ENCODE data around the gene DMKN.
A peak's percentile ranks its signal among the peaks of the same experiment; 100 is the strongest.

Gene DMKN

DNA sequence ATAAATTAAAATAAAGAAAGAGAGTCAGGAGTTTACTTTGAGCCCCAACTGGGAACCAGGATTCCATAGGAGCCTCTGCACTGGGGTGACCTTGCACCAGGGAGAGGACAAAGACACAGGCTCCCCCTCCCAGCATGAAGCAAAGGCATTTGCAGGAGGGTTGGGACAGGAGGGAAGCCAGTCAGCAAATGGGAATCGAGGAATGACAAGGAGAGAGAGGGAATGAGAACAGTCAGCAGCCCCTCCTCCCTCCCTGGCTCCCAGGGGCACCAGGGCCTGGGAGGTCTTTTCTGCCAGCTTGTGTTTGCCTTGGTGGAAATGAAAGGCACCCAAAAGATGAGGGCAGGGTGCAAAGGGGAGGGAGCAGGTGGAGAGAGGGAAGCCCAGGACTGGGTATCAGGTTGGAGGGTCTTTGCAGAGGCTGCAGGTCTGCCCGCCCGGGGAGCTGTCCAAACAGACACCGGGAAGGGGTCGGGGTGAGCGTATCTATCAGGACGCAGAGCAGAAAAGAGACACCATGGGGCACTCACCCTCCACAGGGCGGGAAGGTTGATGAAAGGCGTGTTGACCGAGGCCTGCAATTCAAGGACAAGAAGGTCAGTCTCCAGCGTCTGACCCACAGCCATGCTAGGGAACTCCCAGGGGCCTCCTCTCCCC lies 10.9 kb upstream of the DMKN start:
- DNase-seq (ENCODE audit: low read depth): no peak

DNA sequence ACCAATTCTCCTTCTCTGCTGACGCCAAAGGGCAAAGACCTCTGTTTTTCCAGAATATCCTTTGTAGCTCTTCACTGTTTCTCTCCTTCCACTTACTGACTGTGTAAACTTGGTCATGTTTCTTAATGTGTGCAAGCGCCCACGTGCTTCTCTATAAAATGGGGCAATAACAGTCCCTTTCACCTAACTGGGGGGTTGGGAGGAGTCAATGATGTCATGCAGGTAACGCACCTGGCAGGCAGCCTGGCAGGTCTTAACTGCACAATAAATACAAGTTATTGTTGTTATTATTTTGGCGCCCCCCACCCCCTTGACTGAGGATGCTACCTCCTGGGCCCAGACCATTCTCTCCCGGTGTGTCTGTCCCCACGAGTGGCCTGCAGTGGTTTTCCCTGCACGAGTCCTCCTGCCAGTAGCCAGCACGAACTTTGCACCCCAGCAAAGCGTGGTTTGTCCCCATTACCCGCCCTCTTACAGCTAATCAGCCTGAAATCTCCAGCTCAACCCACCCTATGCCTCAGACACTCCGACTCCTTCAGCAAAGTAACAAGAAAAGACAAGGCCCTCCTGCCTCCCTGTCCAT lies 9.4 kb upstream of the DMKN start:
- no peak for DNase-seq (ENCODE audit: low read depth)

DNA sequence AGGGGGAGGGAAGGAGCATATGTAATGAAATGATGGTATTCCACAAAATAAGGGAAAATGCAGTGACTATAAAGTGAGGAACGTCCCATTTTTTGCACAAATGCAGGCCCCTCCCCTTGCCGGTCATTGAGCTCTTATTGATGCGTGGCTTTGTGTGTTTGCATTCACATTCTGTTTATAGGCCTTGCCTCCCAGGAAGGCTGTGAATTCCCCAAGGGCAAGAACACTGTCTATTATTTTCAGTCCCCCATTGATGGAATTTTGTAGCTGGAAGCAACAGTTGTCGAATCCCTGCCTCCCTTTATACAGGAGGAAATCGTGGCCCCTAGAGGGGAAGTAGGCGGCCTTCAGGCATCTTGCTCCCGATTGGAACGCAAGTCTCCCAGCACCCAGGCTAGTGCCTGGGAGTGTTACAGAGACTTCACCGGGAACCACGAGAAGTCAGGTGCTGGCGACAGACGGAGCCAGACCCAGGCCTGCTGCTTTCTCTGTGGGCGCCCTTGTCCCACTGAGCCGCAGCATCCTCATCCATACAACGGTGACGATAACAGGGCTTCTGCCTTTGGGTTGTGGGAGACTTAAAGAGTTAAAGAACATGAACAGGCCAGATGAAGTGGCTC lies 7.8 kb upstream of the DMKN start:
- no peak for DNase-seq (ENCODE audit: low read depth)

DNA sequence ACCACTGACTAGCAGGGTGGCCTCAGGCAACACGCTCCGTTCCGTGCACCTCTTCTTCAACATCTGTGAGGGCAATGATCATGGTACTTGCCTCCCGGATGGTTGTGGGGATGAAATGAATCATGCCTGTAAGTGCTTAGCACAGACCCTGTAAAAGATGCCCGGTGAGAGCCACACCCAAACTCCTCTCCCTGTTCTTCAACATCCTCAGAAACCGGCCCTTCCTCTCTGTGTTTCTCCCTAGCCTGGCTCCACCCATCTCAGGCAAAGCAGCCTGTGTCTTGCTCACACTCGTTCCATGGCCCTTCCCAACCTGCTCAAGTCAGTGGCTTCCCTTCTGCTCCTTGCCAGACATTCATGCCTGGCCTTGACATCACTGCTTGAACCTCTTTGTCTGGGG lies 5.8 kb upstream of the DMKN start:
- no peak for DNase-seq (ENCODE audit: low read depth)

DNA sequence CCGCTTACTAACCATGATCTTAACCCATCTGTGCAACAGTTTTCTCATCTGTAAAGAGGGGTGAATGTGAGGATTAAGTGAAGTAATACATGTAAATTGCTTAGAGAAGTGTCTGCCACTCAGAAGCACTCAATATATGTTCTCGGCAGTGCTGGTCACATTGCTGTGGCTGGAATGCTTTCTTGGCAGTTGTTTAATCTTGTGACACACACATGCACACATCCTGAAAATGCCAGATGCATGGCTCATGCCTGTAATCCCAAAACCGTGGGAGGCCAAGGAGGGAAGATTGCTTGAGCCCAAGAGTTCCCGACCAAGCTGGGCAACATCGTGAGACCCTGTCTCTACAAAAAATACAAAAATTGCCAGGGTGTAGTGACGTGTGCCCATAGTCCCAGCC lies 4.9 kb upstream of the DMKN start:
- DNase-seq (ENCODE audit: low read depth): no peak

DNA sequence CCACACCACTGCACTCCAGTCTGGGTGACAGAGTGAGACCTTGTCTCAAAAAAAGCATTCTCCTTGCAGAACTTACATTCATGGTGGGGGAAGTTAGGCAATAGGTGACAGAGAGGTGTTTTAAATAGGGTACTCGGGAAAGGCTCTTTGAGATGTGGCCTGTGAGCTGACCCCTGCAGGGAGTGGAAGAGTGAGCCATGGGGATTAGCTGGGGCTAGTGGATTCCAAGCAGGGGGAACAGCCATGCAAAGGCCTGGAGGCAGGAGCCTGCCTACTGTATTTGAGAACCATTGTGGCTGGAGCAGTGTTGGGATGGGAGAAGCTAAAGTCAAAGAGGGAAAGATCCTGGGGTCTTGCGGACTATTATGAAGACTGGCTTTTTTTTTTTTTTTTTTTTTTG lies 3.9 kb upstream of the DMKN start:
- DNase-seq (ENCODE audit: low read depth): no peak

DNA sequence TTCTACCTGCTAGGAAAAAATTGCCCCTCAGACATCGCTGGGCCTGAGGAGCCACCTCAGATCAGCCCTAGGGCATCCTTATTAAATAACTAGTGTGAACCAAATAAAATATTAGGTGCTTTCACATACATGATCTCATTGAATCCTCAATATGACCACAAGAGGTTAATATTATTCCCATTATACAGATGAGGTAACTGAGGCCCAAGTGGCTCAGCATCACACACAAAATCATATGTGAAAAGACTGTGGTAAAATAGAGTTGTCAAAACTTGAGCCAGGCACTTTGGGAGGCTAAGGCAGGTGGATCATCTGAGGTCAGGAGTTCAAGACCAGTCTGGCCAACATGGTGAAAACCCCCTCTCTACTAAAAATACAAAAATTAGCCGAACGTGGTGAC lies 2.9 kb upstream of the DMKN start:
- no peak for DNase-seq (ENCODE audit: low read depth)

DNA sequence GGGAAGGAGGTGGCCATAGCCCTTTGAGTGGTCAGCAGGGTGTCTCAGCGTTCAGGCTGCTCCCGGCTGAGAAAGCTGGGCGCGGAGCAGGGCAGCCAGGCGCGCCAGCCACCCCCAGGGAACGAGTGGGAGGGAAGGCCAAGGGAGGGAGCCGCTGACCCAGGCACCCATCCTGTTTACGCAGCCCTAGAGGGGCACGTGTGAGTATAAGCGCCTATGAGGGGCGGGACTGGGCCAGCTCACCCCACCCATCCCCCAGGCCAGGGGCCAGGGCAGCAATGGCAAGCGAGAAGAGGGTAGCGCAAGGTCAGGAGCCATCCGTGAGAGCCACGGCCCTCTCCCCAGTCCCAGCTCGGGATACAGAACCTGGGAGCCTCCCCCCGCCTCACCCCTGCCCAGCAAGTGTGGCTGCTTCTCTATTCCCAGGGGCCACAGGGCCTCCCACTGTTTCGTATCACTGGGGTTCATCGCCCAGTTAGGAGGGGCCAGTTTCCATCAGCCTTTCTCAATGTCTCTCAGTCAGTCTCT lies 897 bp upstream of the DMKN start:
- no peak for DNase-seq (ENCODE audit: low read depth)

DNA sequence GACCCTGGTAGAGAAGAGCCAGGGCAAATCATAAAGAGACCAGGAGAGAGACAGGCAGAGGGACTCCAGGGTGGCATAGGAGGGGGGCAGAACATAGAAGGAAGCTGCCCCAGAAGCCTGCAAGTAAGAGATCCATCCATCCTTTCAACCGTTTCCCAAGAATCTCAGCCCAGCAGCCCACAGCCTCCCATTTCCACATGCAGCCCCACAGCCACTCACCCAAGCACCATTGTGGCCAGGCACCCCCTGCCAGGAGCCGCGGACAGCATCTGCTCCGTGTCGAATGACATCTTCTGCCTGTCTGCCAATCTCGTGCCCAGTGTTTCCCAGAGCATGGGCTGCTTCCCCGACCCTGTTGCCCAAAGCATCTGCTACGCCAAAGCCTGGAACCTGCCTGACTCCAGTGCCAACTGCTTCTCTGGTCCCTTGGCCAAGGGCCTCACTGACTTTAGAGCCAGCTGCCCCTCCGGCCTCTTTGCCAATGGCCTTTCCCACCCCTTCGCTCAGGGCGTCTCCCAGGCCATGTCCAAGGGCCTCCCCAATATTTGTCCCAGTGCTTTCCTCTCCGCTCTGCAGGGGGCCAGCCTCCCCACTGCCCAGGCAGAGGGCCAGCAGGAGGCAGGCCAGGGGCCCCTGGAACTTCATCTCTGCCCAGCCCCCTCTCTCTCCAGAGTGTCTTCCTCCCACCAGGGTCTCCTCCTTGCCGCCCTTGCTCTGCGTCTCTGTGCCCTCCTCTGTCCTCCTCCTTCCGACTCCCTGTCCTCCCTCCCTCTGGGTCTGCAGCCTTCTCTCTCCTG lies 420 bp downstream of the DMKN start:
- DNase-seq (ENCODE audit: low read depth): no peak

DNA sequence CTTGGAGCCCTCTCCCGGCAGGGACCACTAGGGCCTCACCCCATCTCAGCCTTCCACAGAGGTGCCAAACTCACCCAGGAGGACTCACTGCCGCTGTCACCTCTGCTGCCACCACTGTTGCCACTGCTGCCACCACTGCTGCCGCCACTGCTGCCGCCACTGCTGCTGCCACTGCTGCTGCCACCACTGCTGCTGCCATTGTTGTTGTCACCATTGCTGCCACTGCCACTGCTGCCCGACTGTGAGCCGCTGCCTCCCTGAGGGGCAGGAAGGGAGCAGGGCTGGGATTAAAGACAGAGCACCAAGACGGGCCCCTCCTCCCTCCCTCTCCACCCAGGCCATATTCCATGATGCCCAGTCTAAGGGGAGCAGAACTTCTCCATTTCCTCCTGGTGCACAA lies 2.1 kb downstream of the DMKN start:
- no peak for DNase-seq (ENCODE audit: low read depth)

DNA sequence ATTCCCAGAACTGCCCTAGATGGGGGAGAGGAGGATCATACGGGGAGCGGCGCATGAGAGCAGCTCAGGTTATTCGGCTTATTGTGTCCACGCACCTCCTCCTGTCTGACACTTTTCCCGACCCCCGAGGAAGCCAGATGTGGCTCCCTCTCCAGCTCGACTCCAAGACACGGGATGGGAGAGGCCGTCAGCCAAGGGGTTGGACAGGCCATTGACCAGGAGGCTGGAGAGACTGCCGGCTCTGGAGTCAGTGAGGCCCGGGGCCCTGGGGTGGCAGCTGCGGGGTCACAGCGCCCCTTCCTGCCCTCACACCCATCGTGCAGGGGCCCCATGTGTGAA lies 2.9 kb downstream of the DMKN start:
- DNase-seq (ENCODE audit: low read depth): no peak

DNA sequence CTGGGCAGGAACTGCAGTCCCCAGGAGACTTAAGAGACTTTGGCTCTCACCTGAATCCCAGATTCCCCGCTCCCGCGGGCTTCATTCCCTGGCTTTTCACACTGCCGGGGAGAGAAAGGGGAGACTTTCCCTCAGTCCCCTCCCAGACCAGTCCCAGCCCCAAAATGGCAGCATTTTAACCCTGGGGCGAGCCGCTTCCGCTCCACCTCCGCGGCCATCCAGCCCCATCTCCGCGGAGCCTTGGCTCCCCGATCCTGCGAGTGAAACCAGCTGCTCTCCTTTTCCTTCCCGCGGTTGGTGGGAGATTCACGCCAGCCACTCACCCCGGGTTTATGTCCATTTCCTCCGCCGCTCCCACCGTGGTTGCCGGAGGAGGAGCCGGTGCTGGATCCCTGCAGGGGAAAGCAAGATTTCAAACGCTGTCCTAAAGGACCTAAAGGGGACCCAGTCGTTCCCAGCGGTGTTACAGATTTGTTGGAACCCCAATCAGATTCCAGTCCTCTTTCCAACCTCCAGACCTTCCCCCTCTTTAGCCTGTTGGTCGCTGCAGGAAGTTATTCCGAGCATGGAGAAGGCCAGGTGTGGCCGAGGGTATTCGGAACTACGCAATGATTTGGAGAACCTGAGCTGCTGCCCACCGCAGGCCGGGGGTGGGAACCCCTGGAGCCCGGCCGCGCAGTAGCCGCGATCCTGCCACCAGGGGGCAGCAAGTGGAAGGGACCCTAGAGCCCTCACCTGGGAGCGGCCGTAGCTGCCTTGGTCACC lies 3.4 kb downstream of the DMKN start:
- DNase-seq (ENCODE audit: low read depth): peak; percentile 18

DNA sequence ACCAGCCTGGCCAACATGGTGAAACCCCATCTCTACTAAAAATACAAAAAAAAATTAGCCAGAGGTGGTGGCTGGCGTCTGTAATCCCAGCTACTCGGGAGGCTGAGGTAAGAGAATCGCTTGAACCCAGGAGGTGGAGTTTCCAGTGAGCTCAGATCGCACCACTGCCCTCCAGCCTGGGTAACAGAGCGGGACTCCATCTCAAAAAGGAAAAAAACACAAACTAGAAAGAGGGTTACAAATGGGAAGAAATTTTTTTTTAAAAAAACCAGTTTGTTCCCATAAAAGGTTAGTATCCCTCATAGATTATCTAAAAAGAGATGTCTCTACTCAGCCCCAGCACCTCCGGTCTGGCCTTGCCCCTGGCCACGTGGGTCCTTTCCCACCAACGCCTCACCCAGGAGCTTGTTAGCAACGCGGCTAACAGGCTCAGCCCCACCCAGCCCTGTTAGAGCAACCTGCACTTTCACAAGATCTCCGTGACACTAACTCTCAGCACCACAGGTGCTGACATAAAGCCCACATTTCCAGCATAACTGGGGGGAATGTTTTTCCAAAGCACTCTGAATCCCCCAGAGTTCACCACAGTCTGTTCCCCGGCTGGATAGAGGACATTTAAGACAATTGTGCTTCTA lies 4.3 kb downstream of the DMKN start:
- no peak for DNase-seq (ENCODE audit: low read depth)

DNA sequence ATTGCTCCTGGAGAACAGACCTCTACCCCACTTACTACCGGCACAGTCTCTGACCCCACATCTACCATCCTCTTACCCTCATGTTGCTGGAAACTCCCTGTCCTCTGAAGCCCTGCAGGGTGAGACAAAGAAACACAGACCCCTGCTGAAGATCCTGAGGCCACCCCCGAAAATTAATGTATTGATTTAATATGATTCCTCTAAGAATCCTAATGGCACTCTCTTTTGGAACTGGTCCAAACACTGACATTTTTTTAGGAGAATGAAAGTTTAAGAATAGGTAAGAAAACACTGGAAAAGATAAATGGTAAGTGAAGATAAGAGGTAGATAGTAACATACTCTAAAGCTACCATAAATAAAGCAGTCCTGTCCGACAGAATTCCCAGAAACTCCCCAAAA lies 5.3 kb downstream of the DMKN start:
- DNase-seq (ENCODE audit: low read depth): no peak

DNA sequence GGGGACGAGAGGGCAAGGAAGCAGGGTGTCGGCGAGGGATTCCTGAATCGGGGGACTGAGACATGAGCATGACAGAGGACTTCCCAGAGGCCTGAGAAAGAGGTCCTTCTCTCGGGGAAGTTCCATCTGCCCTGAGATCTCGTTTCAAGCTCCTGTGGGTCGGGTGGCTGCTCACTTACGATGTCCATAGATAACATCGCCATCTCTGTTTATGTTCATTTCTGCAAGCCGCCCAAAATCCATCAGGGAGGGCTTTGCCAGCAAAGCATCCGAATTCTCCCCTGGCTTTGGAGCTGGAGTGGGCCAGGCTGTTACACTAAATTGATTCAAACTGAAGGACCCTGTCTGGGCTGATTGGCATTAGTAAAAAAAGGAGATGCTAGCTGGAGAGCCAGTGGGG lies 5.9 kb downstream of the DMKN start:
- DNase-seq (ENCODE audit: low read depth): no peak

DNA sequence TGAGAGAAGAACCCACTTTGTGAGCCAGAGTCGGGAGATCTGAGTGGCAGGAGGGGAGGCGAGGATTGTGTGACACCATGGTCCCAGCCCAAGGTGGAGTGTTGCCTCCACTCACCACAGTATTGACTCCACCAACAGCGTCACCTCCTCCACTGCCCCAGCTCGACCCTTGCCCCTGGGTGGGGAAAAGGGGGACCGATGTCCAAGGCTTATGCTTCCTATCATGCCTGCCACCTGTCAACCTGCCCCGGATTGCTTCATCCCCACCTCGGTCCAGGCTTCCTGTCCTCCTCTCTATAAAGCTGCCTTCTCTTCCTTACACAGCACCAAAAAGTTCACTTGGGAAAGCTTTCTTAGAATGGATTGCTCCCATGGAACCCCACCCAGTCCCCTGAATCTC lies 7.4 kb downstream of the DMKN start:
- DNase-seq (ENCODE audit: low read depth): no peak

DNA sequence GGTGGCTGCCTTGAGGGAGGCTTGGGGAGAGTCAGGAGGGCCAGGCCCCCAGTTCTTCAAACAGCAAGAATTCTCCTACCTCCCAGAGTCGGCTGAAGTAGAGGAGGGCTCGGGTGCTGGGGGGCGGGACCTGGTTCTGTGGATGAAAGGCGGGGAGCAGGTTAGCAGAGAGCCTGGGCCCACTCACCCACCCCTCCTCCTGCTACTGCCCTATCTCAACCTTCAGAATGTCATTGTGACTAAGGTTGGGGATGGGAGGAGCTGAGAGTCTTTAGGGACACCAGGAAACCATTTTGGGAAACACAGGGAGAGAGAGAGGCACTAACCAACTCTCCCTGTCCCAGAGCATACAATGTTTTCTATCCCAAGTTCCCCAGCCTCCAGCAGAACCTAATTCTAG lies 10.7 kb downstream of the DMKN start:
- no peak for DNase-seq (ENCODE audit: low read depth)

DNA sequence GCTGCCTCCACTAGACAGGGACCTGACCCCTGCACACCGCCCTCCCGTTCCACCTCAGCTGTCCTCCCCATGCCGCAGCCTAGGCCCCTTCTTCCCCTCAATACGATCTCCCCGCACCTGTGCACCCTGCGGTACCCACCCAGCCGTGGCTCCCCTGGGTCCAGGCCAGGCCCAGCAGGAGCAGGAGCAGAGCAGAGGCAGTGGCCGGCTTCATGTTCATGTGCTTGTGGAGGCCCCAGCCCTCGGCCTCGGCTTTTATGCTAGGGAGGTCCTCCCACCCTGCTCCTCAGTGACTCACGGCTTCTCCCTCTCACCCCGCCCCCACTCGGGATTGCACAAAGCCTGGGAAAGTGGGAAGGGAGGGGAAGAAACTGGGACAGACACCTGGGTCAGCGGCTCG lies 11.8 kb downstream of the DMKN start:
- no peak for DNase-seq (ENCODE audit: low read depth)

DNA sequence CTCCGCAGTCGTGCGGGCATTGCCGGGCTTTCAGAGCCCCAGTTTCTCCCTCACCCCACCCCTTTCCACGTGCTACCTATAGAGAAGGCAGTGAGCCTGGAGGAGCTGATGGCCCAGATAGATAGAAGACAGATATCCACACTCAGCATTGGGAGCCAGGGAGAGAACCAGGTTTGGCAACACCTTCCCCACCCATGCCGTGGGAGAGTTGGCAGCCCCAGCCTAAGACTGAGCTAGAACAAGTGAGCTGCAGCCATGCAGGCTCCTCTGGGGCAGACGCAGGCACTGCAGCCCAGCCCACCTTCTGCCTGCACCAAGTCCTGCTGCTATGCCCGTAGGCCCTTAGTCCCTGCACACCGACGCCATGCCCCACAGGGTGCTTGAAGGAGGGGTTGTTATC lies 12.8 kb downstream of the DMKN start:
- no peak for DNase-seq (ENCODE audit: low read depth)

DNA sequence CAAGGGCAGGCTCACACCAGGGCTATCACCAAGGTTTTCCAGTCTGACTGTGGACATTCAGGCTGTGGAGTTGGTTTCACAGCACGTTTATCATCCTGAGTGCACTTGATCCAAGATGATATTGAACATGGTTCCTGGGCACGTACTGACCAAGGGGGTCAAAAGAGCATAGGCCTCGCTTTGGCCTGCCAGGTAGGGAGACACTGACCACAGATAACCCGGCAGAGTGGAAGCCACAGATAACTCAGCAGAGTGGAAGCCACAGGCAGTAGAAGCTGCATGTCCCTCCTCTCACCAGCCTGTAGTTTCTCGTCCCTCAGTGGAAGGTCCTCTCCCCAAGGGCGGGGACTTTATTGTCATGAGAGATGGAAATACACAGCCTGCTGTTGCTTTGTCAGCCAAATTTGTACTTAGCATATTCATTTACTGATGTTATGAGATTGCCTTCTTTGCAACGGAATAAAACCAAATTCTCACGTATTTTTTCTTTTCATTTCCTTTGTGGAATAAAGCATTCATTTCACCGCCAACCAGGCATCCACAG lies 14.4 kb downstream of the DMKN start:
- no peak for DNase-seq (ENCODE audit: low read depth)

DNA sequence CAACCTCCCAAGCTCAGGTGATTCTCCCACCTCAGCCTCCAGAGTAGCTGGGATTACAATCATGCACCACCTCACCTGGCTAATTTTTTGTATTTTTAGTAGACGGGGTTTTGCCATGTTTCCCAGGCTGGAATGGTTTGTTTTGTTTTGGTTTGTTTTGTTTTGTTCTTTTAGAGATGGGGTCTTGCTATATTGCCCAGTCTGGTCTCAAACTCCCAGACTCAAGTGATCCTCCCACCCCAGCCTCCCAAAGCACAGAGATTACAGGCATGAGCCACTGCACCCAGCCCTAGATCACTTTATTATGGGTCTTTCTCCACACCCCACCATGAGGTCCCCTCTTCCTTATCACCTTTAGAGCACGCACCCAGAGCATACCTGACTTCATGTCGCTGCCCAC lies 15.2 kb downstream of the DMKN start:
- DNase-seq (ENCODE audit: low read depth): no peak

DNA sequence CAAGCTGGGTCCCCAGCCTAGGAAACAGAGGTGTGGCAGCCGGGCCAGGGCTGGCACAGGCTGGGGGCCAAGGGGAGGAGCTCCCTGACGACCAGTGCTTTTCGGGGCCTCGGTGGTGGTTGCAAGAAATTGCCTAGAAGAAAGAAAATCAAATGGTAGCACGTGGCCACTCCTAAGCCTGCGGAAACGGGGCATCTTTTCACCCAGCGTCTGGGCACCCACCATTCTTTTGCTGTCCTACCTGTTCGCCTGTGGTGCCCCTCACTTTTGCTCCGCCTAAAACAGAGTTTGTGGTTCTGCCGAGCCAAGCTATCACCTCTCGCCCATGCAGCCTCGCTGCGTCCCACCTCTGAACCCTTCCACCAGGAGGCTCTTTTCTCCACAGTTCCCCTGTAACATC lies 16.0 kb downstream of the DMKN start:
- DNase-seq (ENCODE audit: low read depth): no peak
